NCI-H1694 (cell line): ENCODE measurements around the gene CYTH1.

Experiments used
- DNase-seq: peaks from one replicate; lab custom pipeline; 2025; lab: John Stamatoyannopoulos, UW

The CYTH1 gene

GRCh38 chr17:78647032-78647431 lies 135.0 kb downstream of the CYTH1 start:
- DNase-seq: no peak

GRCh38 chr17:78645421-78646295 lies 136.4 kb downstream of the CYTH1 start:
- DNase-seq: no peak

GRCh38 chr17:78644931-78645351 lies 137.1 kb downstream of the CYTH1 start:
- no peak for DNase-seq

GRCh38 chr17:78644224-78644623 lies 137.8 kb downstream of the CYTH1 start:
- no peak for DNase-seq

GRCh38 chr17:78643326-78643725 lies 138.7 kb downstream of the CYTH1 start:
- no peak for DNase-seq

GRCh38 chr17:78642707-78643106 lies 139.4 kb downstream of the CYTH1 start:
- no peak for DNase-seq

GRCh38 chr17:78641666-78642065 lies 140.4 kb downstream of the CYTH1 start:
- no peak for DNase-seq

- DNase-seq: no peak
Measured at GRCh38 chr17:78641243-78641642, 140.8 kb downstream of the CYTH1 start.

- no peak for DNase-seq
Measured at GRCh38 chr17:78640700-78641099, 141.4 kb downstream of the CYTH1 start.

- no peak for DNase-seq
Measured at GRCh38 chr17:78637643-78638420, 144.2 kb downstream of the CYTH1 start.

GRCh38 chr17:78637146-78637545 lies 144.9 kb downstream of the CYTH1 start:
- DNase-seq: no peak

GRCh38 chr17:78634154-78634553 lies 147.9 kb downstream of the CYTH1 start:
- no peak for DNase-seq

- DNase-seq: no peak
Measured at GRCh38 chr17:78629436-78629995, 152.6 kb downstream of the CYTH1 start.

- DNase-seq: no peak
Measured at GRCh38 chr17:78628547-78629435, 153.3 kb downstream of the CYTH1 start.

GRCh38 chr17:78624324-78625151 lies 157.5 kb downstream of the CYTH1 start:
- no peak for DNase-seq
